ENCODE results near the gene ATP4A. TPM values are rescaled to one million over a fixed set of nuclear protein-coding genes. Genes with fewer than 3 reads are reported as not detected.

Gene ATP4A
- polyA plus RNA-seq, 1 donor from 2014 or later = not detected

- Histone ChIP-seq H3K9me2 (ENCODE audit: insufficient read depth, low read length) (no peaks in the 10 kb centered on the region), H3K27ac (ENCODE audit: low read length) (no peak overlapping the region), H3K79me2 (replicated peaks; ENCODE audit: insufficient read depth, low read length) (no peaks in the 10 kb centered on the region), H3K9ac (ENCODE audit: low read length) (no peak overlapping the region), H3K4me3 (ENCODE audit: low read length) (no peak overlapping the region), H3K27me3 (ENCODE audit: insufficient read depth, low read depth, low read length) (no peaks in the 10 kb centered on the region), H3K9me3 (ENCODE audit: low read length) (no peaks in the 10 kb centered on the region), H3K4me2 (ENCODE audit: low read length) (no peak overlapping the region), H3K36me3 (ENCODE audit: insufficient read depth, low read length) (no peaks in the 10 kb centered on the region), H4K20me1 (ENCODE audit: insufficient read depth) (no peaks in the 10 kb centered on the region), H2AFZ (ENCODE audit: low read depth, low read length) (no peak overlapping the region), H3F3A (ENCODE audit: insufficient read depth, low read length, poor library complexity, severe bottlenecking) (no peaks in the 10 kb centered on the region)
- no peak for TF ChIP-seq EP300 (conservative IDR thresholded peaks at IDR 0.05; ENCODE audit: poor library complexity, severe bottlenecking)
- TF ChIP-seq TAF1 (IDR thresholded peaks at IDR 0.05; ENCODE audit: low read depth) = no peak
- no peak for TF ChIP-seq REST (IDR thresholded peaks at IDR 0.05; ENCODE audit: borderline replicate concordance)
- TF ChIP-seq RAD21 (conservative IDR thresholded peaks at IDR 0.05) = no peak
- TF ChIP-seq CTCF (IDR thresholded peaks at IDR 0.05; ENCODE audit: poor library complexity, severe bottlenecking) = no peak
Observed at GRCh38 chr19:35502751-35503150, 60.7 kb downstream of the ATP4A start.

GRCh38 chr19:35501684-35502083 is 61.8 kb downstream of the ATP4A start:
- no peaks in the 10 kb centered on the region for H4K20me1 ChIP-seq (ENCODE audit: insufficient read depth)
- H3K27me3 ChIP-seq (ENCODE audit: insufficient read depth, low read depth, low read length) = no peaks in the 10 kb centered on the region
- no peak overlapping the region for H3K27ac ChIP-seq (ENCODE audit: low read length)
- H2AFZ ChIP-seq (ENCODE audit: low read depth, low read length) = no peak overlapping the region
- H3K79me2 ChIP-seq (replicated peaks; ENCODE audit: insufficient read depth, low read length) = no peaks in the 10 kb centered on the region
- TF ChIP-seq POLR2AphosphoS5 (IDR thresholded peaks at IDR 0.05) (no peak), EP300 (conservative IDR thresholded peaks at IDR 0.05; ENCODE audit: poor library complexity, severe bottlenecking) (no peak), SMC3 (conservative IDR thresholded peaks at IDR 0.05; ENCODE audit: poor library complexity) (no peak), EZH2 (IDR thresholded peaks at IDR 0.05; ENCODE audit: borderline replicate concordance, insufficient read depth, low read length, poor library complexity, severe bottlenecking) (no peak), MXI1 (conservative IDR thresholded peaks at IDR 0.05; ENCODE audit: poor library complexity, severe bottlenecking) (no peak), CTCF (IDR thresholded peaks at IDR 0.05; ENCODE audit: poor library complexity, severe bottlenecking) (no peak), TAF1 (IDR thresholded peaks at IDR 0.05; ENCODE audit: low read depth) (no peak), RAD21 (conservative IDR thresholded peaks at IDR 0.05) (no peak), REST (IDR thresholded peaks at IDR 0.05; ENCODE audit: borderline replicate concordance) (no peak)
- no peak overlapping the region for H3K4me3 ChIP-seq (ENCODE audit: low read length)
- no peaks in the 10 kb centered on the region for H3K36me3 ChIP-seq (ENCODE audit: insufficient read depth, low read length)
- H3F3A ChIP-seq (ENCODE audit: insufficient read depth, low read length, poor library complexity, severe bottlenecking) = no peaks in the 10 kb centered on the region
- H3K9me3 ChIP-seq (ENCODE audit: low read length) = no peaks in the 10 kb centered on the region
- H3K4me2 ChIP-seq (ENCODE audit: low read length) = no peak overlapping the region
- H3K9ac ChIP-seq (ENCODE audit: low read length) = no peak overlapping the region
- H3K9me2 ChIP-seq (ENCODE audit: insufficient read depth, low read length) = no peaks in the 10 kb centered on the region
